A549 (cell line): Measurements from ENCODE around the gene PPM1B. TPM values are rescaled to one million over a fixed set of nuclear protein-coding genes. Genes with fewer than 3 reads are reported as not detected.

Experiments
- ATAC-seq, 2 experiments: fragments of 200-7000 bp in 1 of 2; fragments of >200 bp in 1 of 2; cut with Nextera tagmentation in 1 of 2; cut with Tn5 transposase in 1 of 2; 3 replicates each; pipeline versions ENCODE4 v1.8.0 to v1.9.1; 2018 to 2020; ENCODE audit warnings: mild to moderate bottlenecking in 1 of 2, moderate library complexity in 1 of 2
- CTCF ChIA-PET: fragments of 300-600 bp; sonication (Branson Sonifier 250); formaldehyde crosslinking; extraction: SDS; loops from one replicate; lab custom pipeline; 2021; ENCODE audit warnings: antibody characterized with exemption, inconsistent platforms; lab: Yijun Ruan, JAX
- POLR2A ChIA-PET: fragments of 350-600 bp; formaldehyde crosslinking; extraction: SDS; loops from one replicate; lab custom pipeline; 2021; ENCODE audit warnings: antibody characterized with exemption, inconsistent platforms; lab: Yijun Ruan, JAX
- DNase-seq, 2 experiments: peaks; one replicate each; pipeline versions ENCODE4 v3.0.0 to v3.0.0-alpha.2; 2011 to 2016; ENCODE audit warnings: low read depth in 1 of 2, low spot score in 1 of 2
- FAIRE-seq: peaks from 2 replicates; lab custom pipeline; 2011; peaks lifted over from hg19 to GRCh38; lab: Jason Lieb, UNC
- H3K27ac ChIP-seq, 2 experiments: fragments of >200 bp; sonication (Bioruptor Twin); formaldehyde crosslinking; 3 replicates each; pipeline ENCODE4 v1.5.1; 2016 to 2017
- H3K4me1 ChIP-seq: fragments of >200 bp; sonication (Bioruptor Twin); formaldehyde crosslinking; 3 replicates; pipeline ENCODE4 v1.6.1; 2016
- H3K4me2 ChIP-seq: fragments of >200 bp; sonication (Bioruptor Twin); formaldehyde crosslinking; 3 replicates; pipeline ENCODE4 v1.6.1; 2016
- H3K4me3 ChIP-seq: fragments of >200 bp; sonication (Bioruptor Twin); formaldehyde crosslinking; 3 replicates; pipeline ENCODE4 v1.5.1; 2016
- H3K9me3 ChIP-seq: fragments of >200 bp; sonication (Bioruptor Twin); formaldehyde crosslinking; 3 replicates; pipeline ENCODE4 v1.6.1; 2016
- BHLHE40 ChIP-seq: IDR thresholded peaks from 2 replicates; pipeline ENCODE4 v1.6.1; 2012; ENCODE audit warnings: low read depth, low read length, inconsistent platforms
- CBX8 ChIP-seq: fragments of 200-600 bp; sonication (generic); IDR thresholded peaks from 2 replicates; pipeline ENCODE4 v1.6.1; 2016
- CHD2 ChIP-seq: fragments of 150-350 bp; IDR thresholded peaks from 2 replicates; pipeline ENCODE4 v1.6.1; 2014; ENCODE audit warnings: low read length; ENCODE audit not compliant: partially characterized antibody
- CHD4 ChIP-seq: fragments of 200-600 bp; sonication (generic); IDR thresholded peaks from 2 replicates; pipeline ENCODE4 v1.6.1; 2016; ENCODE audit warnings: antibody characterized with exemption, mild to moderate bottlenecking, borderline replicate concordance
- EHF ChIP-seq: fragments of 250-450 bp; sonication (Bioruptor Pico); IDR thresholded peaks from 2 replicates; pipeline ENCODE4 v1.5.0; 2020; ENCODE audit warnings: mild to moderate bottlenecking
- FOXS1 ChIP-seq: fragments of 250-450 bp; sonication (Bioruptor Pico); IDR thresholded peaks from 2 replicates; pipeline ENCODE4 v1.5.0; 2020; ENCODE audit warnings: mild to moderate bottlenecking, moderate library complexity
- HDAC2 ChIP-seq: fragments of 200-600 bp; sonication (generic); IDR thresholded peaks from 2 replicates; pipeline ENCODE4 v1.6.1; 2016
- HEYL ChIP-seq: fragments of 250-450 bp; sonication (Bioruptor Pico); IDR thresholded peaks from 2 replicates; pipeline ENCODE4 v1.8.0; 2021; ENCODE audit warnings: mild to moderate bottlenecking, moderate library complexity
- HOXB13 ChIP-seq: fragments of 250-450 bp; sonication (Bioruptor Pico); IDR thresholded peaks from 2 replicates; pipeline ENCODE4 v1.5.0; 2020; ENCODE audit warnings: low read depth, mild to moderate bottlenecking, moderate library complexity
- HOXB5 ChIP-seq: fragments of 250-450 bp; sonication (Bioruptor Pico); IDR thresholded peaks from 2 replicates; pipeline ENCODE4 v1.5.0; 2020; ENCODE audit warnings: mild to moderate bottlenecking, moderate library complexity
- JUN ChIP-seq, 2 experiments: fragments of >200 bp; sonication (Bioruptor Twin); formaldehyde crosslinking; IDR thresholded peaks; 2 replicates in 1 of 2; 3 replicates in 1 of 2; pipeline ENCODE4 v1.6.1; 2016 to 2017
- KDM1A ChIP-seq: fragments of 200-600 bp; sonication (generic); IDR thresholded peaks from 2 replicates; pipeline ENCODE4 v1.6.1; 2016; ENCODE audit warnings: low read depth, mild to moderate bottlenecking
- KDM5A ChIP-seq: fragments of 200-600 bp; sonication (generic); IDR thresholded peaks from 2 replicates; pipeline ENCODE4 v1.6.1; 2016; ENCODE audit warnings: antibody characterized with exemption, mild to moderate bottlenecking
- NFE2L2 ChIP-seq: fragments of 150-350 bp; conservative IDR thresholded peaks from 2 replicates; pipeline ENCODE4 v1.6.1; 2014; ENCODE audit warnings: low read length
- PHF8 ChIP-seq: fragments of 200-600 bp; sonication (generic); IDR thresholded peaks from 2 replicates; pipeline ENCODE4 v1.6.1; 2016; ENCODE audit warnings: low read depth, mild to moderate bottlenecking, antibody characterized with exemption, moderate library complexity, borderline replicate concordance
- POLR2A ChIP-seq: IDR thresholded peaks from 2 replicates; pipeline ENCODE4 v1.6.1; 2012; ENCODE audit warnings: mild to moderate bottlenecking, low read length
- POLR2AphosphoS2 ChIP-seq: conservative IDR thresholded peaks from 2 replicates; pipeline ENCODE4 v1.6.1; 2012; ENCODE audit warnings: low read length, improper control_type of control experiment, inconsistent platforms
- RAD21 ChIP-seq, 2 experiments: fragments of >200 bp in 1 of 2; sonication (Bioruptor Twin) in 1 of 2; formaldehyde crosslinking in 1 of 2; IDR thresholded peaks in 1 of 2; conservative IDR thresholded peaks in 1 of 2; 2 replicates in 1 of 2; 3 replicates in 1 of 2; pipeline ENCODE4 v1.6.1; 2012 to 2018; ENCODE audit warnings: inconsistent platforms in 1 of 2
- RCOR1 ChIP-seq: fragments of 150-350 bp; IDR thresholded peaks from 2 replicates; pipeline ENCODE4 v1.6.1; 2014; ENCODE audit warnings: antibody characterized with exemption, low read length, low read depth
- SMC3 ChIP-seq: fragments of >200 bp; sonication (Bioruptor Twin); formaldehyde crosslinking; IDR thresholded peaks from 3 replicates; pipeline ENCODE4 v1.6.1; 2018; ENCODE audit warnings: inconsistent platforms
- SREBF2 ChIP-seq: fragments of 450-650 bp; IDR thresholded peaks from 2 replicates; pipeline ENCODE4 v1.6.1; 2014; ENCODE audit warnings: mild to moderate bottlenecking, moderate library complexity
- ZC3H11A ChIP-seq: fragments of 450-650 bp; IDR thresholded peaks from 2 replicates; pipeline ENCODE4 v1.6.1; 2014; ENCODE audit warnings: antibody characterized with exemption, mild to moderate bottlenecking
- ZFP36 ChIP-seq: fragments of 450-650 bp; IDR thresholded peaks from 2 replicates; pipeline ENCODE4 v1.6.1; 2014; ENCODE audit warnings: borderline replicate concordance; ENCODE audit not compliant: partially characterized antibody
- ZSCAN20 ChIP-seq: fragments of 250-450 bp; sonication (Bioruptor Pico); IDR thresholded peaks from 2 replicates; pipeline ENCODE4 v1.8.0; 2022; ENCODE audit warnings: mild to moderate bottlenecking, moderate library complexity
- WGBS: methylation state at CpG from one replicate; pipeline ENCODE4 v1.1.6; 2017; ENCODE audit errors: missing lambda C conversion rate; 5-methylcytosine and 5-hydroxymethylcytosine counted together
- polyA plus RNA-seq, 4 experiments: library from polyadenylated mRNA; depleted of rRNA in 3 of 4; stranded (reverse); fragments of >200 nt; fragmentation: RNase III in 1 of 4; extraction: RNeasy Plus Mini Kit Qiagen cat#74134 plus additional on column Dnase treatment in 1 of 4; gene quantifications; 2 replicates in 3 of 4; 3 replicates in 1 of 4; pipeline ENCODE4 v1.2.3, GENCODE V29; 2011 to 2017
- TF ChIP-seq, protein P1 (sequence below): fragments of 250-450 bp; sonication (Bioruptor Pico); IDR thresholded peaks from 2 replicates; pipeline ENCODE4 v1.5.0; 2020; ENCODE audit warnings: low read depth, mild to moderate bottlenecking, moderate library complexity
- TF ChIP-seq, protein P2 (sequence below): fragments of 200-600 bp; sonication (generic); IDR thresholded peaks from 2 replicates; pipeline ENCODE4 v1.6.1; 2016; ENCODE audit warnings: antibody characterized with exemption, mild to moderate bottlenecking, moderate library complexity
- TF ChIP-seq, protein P3 (sequence below): IDR thresholded peaks from 2 replicates; pipeline ENCODE4 v1.6.1; 2012

PPM1B gene
- polyA plus RNA-seq, 2 of the 4 experiments (the other 2 are of a cell fraction): 49.0 to 75.1 TPM

DNA sequence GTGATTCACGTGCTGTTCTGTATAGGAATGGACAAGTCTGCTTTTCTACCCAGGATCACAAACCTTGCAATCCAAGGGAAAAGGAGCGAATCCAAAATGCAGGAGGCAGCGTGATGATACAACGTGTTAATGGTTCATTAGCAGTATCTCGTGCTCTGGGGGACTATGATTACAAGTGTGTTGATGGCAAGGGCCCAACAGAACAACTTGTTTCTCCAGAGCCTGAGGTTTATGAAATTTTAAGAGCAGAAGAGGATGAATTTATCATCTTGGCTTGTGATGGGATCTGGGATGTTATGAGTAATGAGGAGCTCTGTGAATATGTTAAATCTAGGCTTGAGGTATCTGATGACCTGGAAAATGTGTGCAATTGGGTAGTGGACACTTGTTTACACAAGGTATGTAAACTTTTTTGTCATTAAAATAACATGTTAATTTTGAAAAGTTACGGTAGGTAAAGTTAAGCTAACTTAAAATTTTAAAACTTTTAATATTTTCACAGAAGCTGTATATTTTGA, 33.0 kb downstream of the PPM1B start:
- 90% methylated on average over 6 of the region's 6 CpGs for WGBS
- CTCF ChIA-PET: interaction anchor here (0.6 to 0.9 kb wide), 4 partner anchors 37 to 394 kb away, joined by 3 to 5 read pairs (median 3); no protein-coding TSS in a partner anchor
- no peak for ATAC-seq
- H3K4me1 ChIP-seq: peaks cover 10% of the 10 kb centered on the region; the same call in 1 of the 3 replicates
- H3K4me3 ChIP-seq: no peak overlapping the region
- H3K27ac ChIP-seq: no peak overlapping the region
- H3K4me2 ChIP-seq: no peak overlapping the region
- TF ChIP-seq CBX8: no peak
- no peak for TF ChIP-seq KDM5A
- TF ChIP-seq HEYL (CRISPR knock-in tag): no peak
- TF ChIP-seq CHD2: no peak
- TF ChIP-seq, protein P1, sequence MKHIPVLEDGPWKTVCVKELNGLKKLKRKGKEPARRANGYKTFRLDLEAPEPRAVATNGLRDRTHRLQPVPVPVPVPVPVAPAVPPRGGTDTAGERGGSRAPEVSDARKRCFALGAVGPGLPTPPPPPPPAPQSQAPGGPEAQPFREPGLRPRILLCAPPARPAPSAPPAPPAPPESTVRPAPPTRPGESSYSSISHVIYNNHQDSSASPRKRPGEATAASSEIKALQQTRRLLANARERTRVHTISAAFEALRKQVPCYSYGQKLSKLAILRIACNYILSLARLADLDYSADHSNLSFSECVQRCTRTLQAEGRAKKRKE: no peak
- TF ChIP-seq, protein P2, sequence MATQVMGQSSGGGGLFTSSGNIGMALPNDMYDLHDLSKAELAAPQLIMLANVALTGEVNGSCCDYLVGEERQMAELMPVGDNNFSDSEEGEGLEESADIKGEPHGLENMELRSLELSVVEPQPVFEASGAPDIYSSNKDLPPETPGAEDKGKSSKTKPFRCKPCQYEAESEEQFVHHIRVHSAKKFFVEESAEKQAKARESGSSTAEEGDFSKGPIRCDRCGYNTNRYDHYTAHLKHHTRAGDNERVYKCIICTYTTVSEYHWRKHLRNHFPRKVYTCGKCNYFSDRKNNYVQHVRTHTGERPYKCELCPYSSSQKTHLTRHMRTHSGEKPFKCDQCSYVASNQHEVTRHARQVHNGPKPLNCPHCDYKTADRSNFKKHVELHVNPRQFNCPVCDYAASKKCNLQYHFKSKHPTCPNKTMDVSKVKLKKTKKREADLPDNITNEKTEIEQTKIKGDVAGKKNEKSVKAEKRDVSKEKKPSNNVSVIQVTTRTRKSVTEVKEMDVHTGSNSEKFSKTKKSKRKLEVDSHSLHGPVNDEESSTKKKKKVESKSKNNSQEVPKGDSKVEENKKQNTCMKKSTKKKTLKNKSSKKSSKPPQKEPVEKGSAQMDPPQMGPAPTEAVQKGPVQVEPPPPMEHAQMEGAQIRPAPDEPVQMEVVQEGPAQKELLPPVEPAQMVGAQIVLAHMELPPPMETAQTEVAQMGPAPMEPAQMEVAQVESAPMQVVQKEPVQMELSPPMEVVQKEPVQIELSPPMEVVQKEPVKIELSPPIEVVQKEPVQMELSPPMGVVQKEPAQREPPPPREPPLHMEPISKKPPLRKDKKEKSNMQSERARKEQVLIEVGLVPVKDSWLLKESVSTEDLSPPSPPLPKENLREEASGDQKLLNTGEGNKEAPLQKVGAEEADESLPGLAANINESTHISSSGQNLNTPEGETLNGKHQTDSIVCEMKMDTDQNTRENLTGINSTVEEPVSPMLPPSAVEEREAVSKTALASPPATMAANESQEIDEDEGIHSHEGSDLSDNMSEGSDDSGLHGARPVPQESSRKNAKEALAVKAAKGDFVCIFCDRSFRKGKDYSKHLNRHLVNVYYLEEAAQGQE: no peak
- TF ChIP-seq ZFP36: no peak
- TF ChIP-seq SMC3: no peak
- TF ChIP-seq HOXB5 (CRISPR knock-in tag): no peak
- no peak for TF ChIP-seq JUN (IDR thresholded peaks at IDR 0.05)
- TF ChIP-seq POLR2A: no peak
- TF ChIP-seq ZSCAN20 (CRISPR knock-in tag): no peak
- TF ChIP-seq, protein P3, sequence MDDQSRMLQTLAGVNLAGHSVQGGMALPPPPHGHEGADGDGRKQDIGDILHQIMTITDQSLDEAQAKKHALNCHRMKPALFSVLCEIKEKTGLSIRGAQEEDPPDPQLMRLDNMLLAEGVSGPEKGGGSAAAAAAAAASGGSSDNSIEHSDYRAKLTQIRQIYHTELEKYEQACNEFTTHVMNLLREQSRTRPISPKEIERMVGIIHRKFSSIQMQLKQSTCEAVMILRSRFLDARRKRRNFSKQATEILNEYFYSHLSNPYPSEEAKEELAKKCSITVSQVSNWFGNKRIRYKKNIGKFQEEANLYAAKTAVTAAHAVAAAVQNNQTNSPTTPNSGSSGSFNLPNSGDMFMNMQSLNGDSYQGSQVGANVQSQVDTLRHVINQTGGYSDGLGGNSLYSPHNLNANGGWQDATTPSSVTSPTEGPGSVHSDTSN: no peak
- TF ChIP-seq NFE2L2: no peak
- no peak for TF ChIP-seq RAD21 (conservative IDR thresholded peaks at IDR 0.05 in 1 of 2, IDR thresholded peaks at IDR 0.05 in 1 of 2)
- TF ChIP-seq, all 56 proteins: peak for 0
- no peak for DNase-seq
- no peak for FAIRE-seq
- no peaks in the 10 kb centered on the region for H3K9me3 ChIP-seq
- POLR2A ChIA-PET: interaction anchor here (0.6 to 0.8 kb wide), 2 partner anchors 26 to 33 kb away, joined by 3 read pairs; partner anchors contain the start of gene PPM1B

DNA sequence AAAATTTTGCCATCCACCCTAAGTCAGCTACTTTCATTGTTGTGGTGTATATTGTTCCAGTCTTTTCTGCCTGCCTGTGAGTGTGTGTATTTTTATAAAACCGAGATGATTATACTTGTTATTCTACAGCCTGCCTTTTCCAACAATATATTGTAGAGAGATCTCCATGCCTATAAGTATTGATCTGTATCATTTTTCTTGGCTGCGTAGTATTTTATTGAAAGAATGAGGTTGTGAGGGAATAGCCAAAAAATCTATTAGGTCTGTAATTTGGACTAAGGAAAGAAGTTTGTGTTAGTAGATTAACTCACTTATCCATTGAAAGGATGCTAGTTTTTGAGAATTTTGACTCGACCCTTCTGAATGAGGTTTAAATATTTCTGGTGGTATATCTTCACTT, 34.9 kb downstream of the PPM1B start:
- POLR2A ChIA-PET: no interaction called here
- no peak for ATAC-seq
- no peaks in the 10 kb centered on the region for H3K9me3 ChIP-seq
- TF ChIP-seq KDM1A: peak; percentile 85
- no peak for TF ChIP-seq HOXB13
- TF ChIP-seq POLR2AphosphoS2: no peak
- TF ChIP-seq EHF: no peak
- peak; percentile 51; the same call in 1 of the 2 replicates for TF ChIP-seq CHD4
- TF ChIP-seq, protein P3: no peak
- TF ChIP-seq ZC3H11A: no peak
- TF ChIP-seq BHLHE40: no peak
- no peak for TF ChIP-seq PHF8
- no peak for TF ChIP-seq RCOR1
- no peak for TF ChIP-seq FOXS1 (CRISPR knock-in tag)
- no peak for TF ChIP-seq SREBF2
- TF ChIP-seq HDAC2: peak; percentile 83; the same call in 1 of the 2 replicates
- no peak for TF ChIP-seq CBX8
- TF ChIP-seq, all 56 proteins: peak for 3
- Histone ChIP-seq H3K4me2 (no peak overlapping the region), H3K27ac (no peak overlapping the region), H3K4me3 (no peak overlapping the region), H3K4me1 (peaks cover 14% of the 10 kb centered on the region; the same call in 1 of the 3 replicates)
- CTCF ChIA-PET: interaction anchor here (1.0 to 1.7 kb wide), 2 partner anchors 88 to 160 kb away, joined by 4 read pairs; no protein-coding TSS in a partner anchor
- FAIRE-seq (no peak), DNase-seq (no peak)
- WGBS: 94% methylated on average over 3 of the region's 3 CpGs
